KOPT-K1 (cell line): ENCODE results near the gene EPHB1.

ENCODE experiments used
- H3K27ac ChIP-seq: fragments of 200-600 bp; sonication (generic); 2 replicates; pipeline ENCODE4 v1.5.1; 2016; ENCODE audit warnings: antibody characterized with exemption, mild to moderate bottlenecking, low read depth, low read length; ENCODE audit not compliant: poor library complexity, severe bottlenecking
- H3K36me3 ChIP-seq: fragments of 200-600 bp; sonication (generic); 2 replicates; pipeline ENCODE4 v1.5.1; 2017; ENCODE audit warnings: antibody characterized with exemption, mild to moderate bottlenecking, low read length, moderate library complexity; ENCODE audit not compliant: insufficient read depth
- H3K9me3 ChIP-seq: fragments of 200-600 bp; sonication (generic); 2 replicates; pipeline ENCODE4 v1.5.1; 2017; ENCODE audit warnings: antibody characterized with exemption, low read length, mild to moderate bottlenecking; ENCODE audit not compliant: insufficient read depth, poor library complexity, severe bottlenecking

EPHB1 gene

GRCh38 chr3:134931045-134931785, 136.2 kb downstream of the EPHB1 start:
- no peaks in the 10 kb centered on the region for H3K36me3 ChIP-seq
- H3K27ac ChIP-seq: no peak overlapping the region
- no peaks in the 10 kb centered on the region for H3K9me3 ChIP-seq

- H3K36me3 ChIP-seq: no peaks in the 10 kb centered on the region
- no peaks in the 10 kb centered on the region for H3K9me3 ChIP-seq
- no peak overlapping the region for H3K27ac ChIP-seq
Measured at GRCh38 chr3:134932035-134932434, 137.0 kb downstream of the EPHB1 start.

GRCh38 chr3:134933997-134934396, 138.9 kb downstream of the EPHB1 start:
- Histone ChIP-seq H3K27ac (no peak overlapping the region), H3K36me3 (no peaks in the 10 kb centered on the region)

GRCh38 chr3:134934933-134935332, 139.9 kb downstream of the EPHB1 start:
- no peak overlapping the region for H3K27ac ChIP-seq
- no peaks in the 10 kb centered on the region for H3K9me3 ChIP-seq
- H3K36me3 ChIP-seq: no peaks in the 10 kb centered on the region

More at GRCh38 chr3:134933997-134934396, 138.9 kb downstream of the EPHB1 start:
- H3K9me3 ChIP-seq: no peaks in the 10 kb centered on the region

DNA sequence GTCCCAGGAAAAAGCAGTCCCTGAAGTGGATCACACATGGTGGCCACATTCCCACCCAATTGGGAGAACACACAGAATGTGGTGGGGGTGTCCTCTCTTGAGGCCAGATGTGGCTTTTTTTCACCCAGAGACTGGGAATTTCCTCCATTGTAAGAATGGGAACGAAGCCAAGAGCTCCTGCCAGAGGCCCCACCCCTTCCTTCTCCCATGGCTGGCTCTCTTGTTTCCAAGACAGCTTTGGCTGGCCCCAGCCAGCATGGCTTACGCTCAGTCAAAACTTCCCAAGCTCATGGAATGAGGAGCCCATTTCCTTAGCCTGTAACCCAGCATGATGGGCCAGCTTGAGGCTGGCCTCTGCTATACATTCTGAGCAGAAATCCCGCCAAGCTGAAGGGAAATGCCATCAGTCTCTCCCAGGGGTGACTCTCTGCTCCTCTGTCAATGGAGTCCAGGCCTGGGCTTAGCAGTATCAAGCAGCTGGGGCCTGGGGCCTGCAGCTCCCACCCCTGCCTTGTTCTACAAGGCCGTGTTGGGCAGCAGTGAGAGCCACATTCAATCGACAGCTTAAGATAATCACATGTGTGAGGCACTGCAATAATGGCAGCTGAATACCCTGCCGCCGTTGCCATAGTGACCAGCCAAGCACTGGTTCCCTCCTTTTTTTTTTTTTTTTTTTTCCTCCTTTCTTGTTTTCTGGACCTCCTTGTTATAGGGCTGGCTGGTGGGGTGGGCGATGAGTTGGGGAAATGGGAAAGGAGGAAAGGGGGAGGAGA, 142.4 kb downstream of the EPHB1 start:
- Histone ChIP-seq H3K36me3 (no peaks in the 10 kb centered on the region), H3K9me3 (no peaks in the 10 kb centered on the region), H3K27ac (no peak overlapping the region)

DNA sequence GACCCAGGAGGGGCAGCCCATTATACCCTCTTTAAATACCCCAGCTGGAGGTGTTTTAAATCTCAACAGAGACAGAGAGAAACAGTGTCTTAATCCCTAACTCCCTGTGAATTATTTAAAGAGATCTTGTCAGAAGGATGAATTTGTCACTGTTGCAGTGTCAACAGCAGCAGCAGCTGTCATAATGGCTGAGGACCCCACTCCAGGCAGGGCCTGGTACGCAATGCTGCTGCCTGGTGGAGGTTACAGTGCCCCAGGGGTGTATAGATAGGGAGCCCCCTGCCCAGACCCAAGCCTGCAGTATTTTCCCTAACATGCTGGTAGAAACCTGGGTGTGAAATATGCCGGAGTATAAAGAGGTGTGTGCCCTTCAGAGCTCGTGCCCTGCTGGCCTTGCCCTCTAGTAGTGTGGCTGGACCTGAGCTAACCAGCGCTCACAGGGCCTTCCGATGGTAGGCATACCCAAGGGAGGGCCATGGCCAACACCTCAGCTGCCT, 143.0 kb downstream of the EPHB1 start:
- no peak overlapping the region for H3K27ac ChIP-seq
- no peaks in the 10 kb centered on the region for H3K36me3 ChIP-seq

DNA sequence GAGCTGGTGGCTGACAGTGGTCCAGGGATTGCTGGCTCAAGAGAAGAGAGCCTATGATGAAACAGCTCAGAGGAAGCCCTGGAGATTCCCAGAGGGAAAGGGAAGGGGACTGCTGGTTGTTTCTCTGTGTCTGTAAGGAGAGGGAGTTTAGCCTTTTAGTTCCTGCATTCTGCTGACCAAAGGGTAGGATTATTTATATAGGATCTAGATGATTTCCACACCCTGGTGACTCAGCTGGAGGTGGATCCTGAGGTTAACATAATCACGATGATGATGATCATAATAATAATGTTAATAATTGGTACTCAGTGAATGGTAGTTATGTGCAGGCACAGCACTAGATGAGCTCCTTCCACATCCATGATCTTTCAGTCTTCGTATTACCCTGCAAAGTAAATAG, 144.9 kb downstream of the EPHB1 start:
- Histone ChIP-seq H3K27ac (no peak overlapping the region), H3K9me3 (no peaks in the 10 kb centered on the region), H3K36me3 (no peaks in the 10 kb centered on the region)

More for the DNA sequence above, 143.0 kb downstream of the EPHB1 start:
- no peaks in the 10 kb centered on the region for H3K9me3 ChIP-seq

- Histone ChIP-seq H3K27ac (no peak overlapping the region), H3K36me3 (no peaks in the 10 kb centered on the region), H3K9me3 (no peaks in the 10 kb centered on the region)
Measured at GRCh38 chr3:134941820-134942219, 146.8 kb downstream of the EPHB1 start.

DNA sequence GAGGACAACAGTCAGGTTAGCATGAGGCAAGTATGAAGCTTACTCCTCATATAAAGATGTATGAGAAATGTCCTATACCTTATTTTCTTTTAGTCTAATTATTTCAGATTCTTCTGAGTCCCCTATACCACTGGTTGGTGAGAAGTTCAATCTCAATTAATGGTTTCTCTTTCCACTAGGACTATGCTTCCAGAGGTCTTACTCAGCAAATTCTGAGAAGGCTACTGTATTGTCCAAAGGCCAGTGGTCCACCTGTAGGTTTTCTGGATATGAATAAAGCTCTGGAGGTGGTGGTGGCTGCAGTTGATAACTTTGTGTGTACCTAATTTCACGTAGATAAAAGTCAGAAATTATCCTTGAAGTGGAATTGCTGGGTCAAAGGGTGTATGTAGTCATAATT, 149.4 kb downstream of the EPHB1 start:
- Histone ChIP-seq H3K27ac (no peak overlapping the region), H3K9me3 (no peaks in the 10 kb centered on the region), H3K36me3 (no peaks in the 10 kb centered on the region)

DNA sequence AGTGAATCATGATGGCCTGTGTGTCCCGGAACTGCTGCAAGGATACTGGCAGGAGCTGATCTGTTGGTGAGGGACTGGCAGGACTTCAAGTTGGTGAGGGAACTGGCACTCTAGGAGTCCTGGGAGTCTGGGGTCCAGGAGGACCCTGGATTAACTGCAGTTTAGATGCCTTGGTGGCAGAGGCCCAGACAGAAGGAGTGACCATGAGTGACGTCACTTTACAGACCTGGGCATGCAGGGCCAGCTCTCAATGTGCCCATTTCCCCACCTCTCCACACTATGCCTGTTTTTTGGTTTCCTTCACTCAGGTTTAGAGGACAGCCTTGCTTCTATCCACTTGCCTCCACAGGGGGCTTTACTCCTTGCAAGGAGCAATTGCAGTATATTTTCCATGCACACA, 154.1 kb downstream of the EPHB1 start:
- H3K36me3 ChIP-seq: no peaks in the 10 kb centered on the region
- H3K27ac ChIP-seq: no peak overlapping the region

GRCh38 chr3:134952371-134952770, 157.3 kb downstream of the EPHB1 start:
- Histone ChIP-seq H3K36me3 (no peaks in the 10 kb centered on the region), H3K9me3 (no peaks in the 10 kb centered on the region), H3K27ac (no peak overlapping the region)

More for the DNA sequence above, 154.1 kb downstream of the EPHB1 start:
- H3K9me3 ChIP-seq: no peaks in the 10 kb centered on the region

- Histone ChIP-seq H3K36me3 (no peaks in the 10 kb centered on the region), H3K27ac (no peak overlapping the region), H3K9me3 (no peaks in the 10 kb centered on the region)
Measured at GRCh38 chr3:134955874-134956273, 160.8 kb downstream of the EPHB1 start.

GRCh38 chr3:134956395-134956794, 161.3 kb downstream of the EPHB1 start:
- Histone ChIP-seq H3K36me3 (no peaks in the 10 kb centered on the region), H3K9me3 (no peaks in the 10 kb centered on the region), H3K27ac (no peak overlapping the region)

- Histone ChIP-seq H3K9me3 (no peaks in the 10 kb centered on the region), H3K27ac (no peak overlapping the region), H3K36me3 (no peaks in the 10 kb centered on the region)
Measured at GRCh38 chr3:134956844-134957243, 161.8 kb downstream of the EPHB1 start.

- Histone ChIP-seq H3K9me3 (no peaks in the 10 kb centered on the region), H3K27ac (no peak overlapping the region), H3K36me3 (no peaks in the 10 kb centered on the region)
Measured at GRCh38 chr3:134959516-134959915, 164.5 kb downstream of the EPHB1 start.
